Upper lobe of left lung (tissue), 4 donors: ENCODE results near the gene FDXR.

Experiments used
- EP300 ChIP-seq, 4 donors: sonication (generic); formaldehyde crosslinking; IDR thresholded peaks; one replicate each; pipeline ENCODE4 v1.5.1; 2017; ENCODE audit warnings: antibody characterized with exemption in 4 of 4, control low read depth in 2 of 4
- POLR2A ChIP-seq, 4 donors: fragments of 450-650 bp; IDR thresholded peaks; one replicate each; pipeline ENCODE4 v1.5.1; 2016 to 2017; ENCODE audit warnings: antibody characterized with exemption in 4 of 4, mild to moderate bottlenecking in 2 of 4
- POLR2AphosphoS5 ChIP-seq, 2 donors: sonication (generic); formaldehyde crosslinking; IDR thresholded peaks; one replicate each; pipeline ENCODE4 v1.5.1; 2017; ENCODE audit warnings: antibody characterized with exemption in 2 of 2
- TF ChIP-seq, protein P1 (sequence below), 6 experiments: fragments of 450-650 bp in 4 of 6; fragments of 200-600 bp in 2 of 6; sonication (generic) in 2 of 6; IDR thresholded peaks; one replicate each; pipeline ENCODE4 v1.5.1; 2016 to 2019; ENCODE audit warnings: antibody characterized with exemption in 6 of 6

DNA sequence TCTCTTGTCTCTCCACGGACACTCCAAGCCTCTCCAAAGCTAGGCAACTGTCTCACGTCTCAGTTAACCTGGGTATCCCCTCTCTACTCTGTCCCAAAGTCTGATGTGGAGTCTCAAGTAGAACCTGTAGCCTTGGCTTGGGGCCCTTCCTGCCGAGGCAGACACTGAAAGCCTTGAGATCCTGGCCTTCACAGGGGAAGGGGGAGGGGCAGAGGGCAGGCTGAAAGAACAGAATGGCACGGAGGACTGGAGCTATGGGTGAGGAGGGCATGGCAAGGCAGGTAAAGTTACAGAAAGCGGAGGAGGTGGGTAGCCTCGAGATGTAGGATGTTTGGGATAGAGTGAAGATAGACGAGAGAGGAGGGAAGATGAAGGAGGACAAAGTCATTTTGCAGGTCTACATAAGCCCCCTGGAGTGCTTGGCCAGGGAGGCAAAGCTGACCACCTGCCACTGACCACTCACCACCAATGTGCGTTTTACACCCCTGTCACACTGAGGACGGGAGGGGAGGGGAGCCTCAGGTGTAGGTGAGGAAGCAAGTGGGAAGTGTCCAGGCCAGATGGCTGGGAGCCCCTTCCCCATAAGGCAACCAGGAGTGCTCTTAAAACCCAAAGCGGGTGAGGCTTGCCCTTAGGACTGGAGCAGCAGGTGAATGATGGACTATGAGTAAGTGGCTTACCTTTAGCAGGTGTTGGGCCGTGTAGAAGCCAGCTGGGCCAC lies 1.3 kb downstream of the FDXR start:
- no peak for TF ChIP-seq POLR2AphosphoS5 (IDR thresholded peaks at IDR 0.05)
- TF ChIP-seq, protein P1, sequence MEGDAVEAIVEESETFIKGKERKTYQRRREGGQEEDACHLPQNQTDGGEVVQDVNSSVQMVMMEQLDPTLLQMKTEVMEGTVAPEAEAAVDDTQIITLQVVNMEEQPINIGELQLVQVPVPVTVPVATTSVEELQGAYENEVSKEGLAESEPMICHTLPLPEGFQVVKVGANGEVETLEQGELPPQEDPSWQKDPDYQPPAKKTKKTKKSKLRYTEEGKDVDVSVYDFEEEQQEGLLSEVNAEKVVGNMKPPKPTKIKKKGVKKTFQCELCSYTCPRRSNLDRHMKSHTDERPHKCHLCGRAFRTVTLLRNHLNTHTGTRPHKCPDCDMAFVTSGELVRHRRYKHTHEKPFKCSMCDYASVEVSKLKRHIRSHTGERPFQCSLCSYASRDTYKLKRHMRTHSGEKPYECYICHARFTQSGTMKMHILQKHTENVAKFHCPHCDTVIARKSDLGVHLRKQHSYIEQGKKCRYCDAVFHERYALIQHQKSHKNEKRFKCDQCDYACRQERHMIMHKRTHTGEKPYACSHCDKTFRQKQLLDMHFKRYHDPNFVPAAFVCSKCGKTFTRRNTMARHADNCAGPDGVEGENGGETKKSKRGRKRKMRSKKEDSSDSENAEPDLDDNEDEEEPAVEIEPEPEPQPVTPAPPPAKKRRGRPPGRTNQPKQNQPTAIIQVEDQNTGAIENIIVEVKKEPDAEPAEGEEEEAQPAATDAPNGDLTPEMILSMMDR (IDR thresholded peaks at IDR 0.05): no peak
- TF ChIP-seq POLR2A (IDR thresholded peaks at IDR 0.05): no peak
- no peak for TF ChIP-seq EP300 (IDR thresholded peaks at IDR 0.05)
